Parathyroid adenoma (tissue), 2 donors: ENCODE data around the gene MTHFD2.
A peak's percentile ranks its signal among the peaks of the same experiment; 100 is the strongest.
"Not testable (repeated sequence)": the region's sequence is repeated elsewhere in the genome, so short reads cannot be mapped to it uniquely, and the experiment has no call there.

Experiments used
- H2AFZ ChIP-seq: fragments of 300-600 bp; sonication (generic); one replicate; pipeline ENCODE4 v1.7.0; 2017; ENCODE audit warnings: antibody characterized with exemption, mild to moderate bottlenecking
- H3K27ac ChIP-seq: fragments of 300-600 bp; sonication (generic); one replicate; pipeline ENCODE4 v1.7.0; 2017
- H3K27me3 ChIP-seq: fragments of 300-600 bp; sonication (generic); one replicate; pipeline ENCODE4 v1.7.0; 2017; ENCODE audit warnings: low read length; ENCODE audit not compliant: control insufficient read depth, insufficient read depth
- H3K36me3 ChIP-seq: fragments of 300-600 bp; sonication (generic); one replicate; pipeline ENCODE4 v1.7.0; 2017; ENCODE audit warnings: low read length; ENCODE audit not compliant: control insufficient read depth, insufficient read depth
- H3K4me1 ChIP-seq: fragments of 300-600 bp; sonication (generic); one replicate; pipeline ENCODE4 v1.7.0; 2017; ENCODE audit warnings: control low read depth
- H3K4me2 ChIP-seq: fragments of 300-600 bp; sonication (generic); one replicate; pipeline ENCODE4 v1.7.0; 2017; ENCODE audit warnings: low read length
- H3K4me3 ChIP-seq: fragments of 300-600 bp; sonication (generic); one replicate; pipeline ENCODE4 v1.7.0; 2017; ENCODE audit warnings: low read depth, low read length
- H3K79me2 ChIP-seq: fragments of 300-600 bp; sonication (generic); one replicate; pipeline ENCODE4 v1.7.0; 2017; ENCODE audit warnings: control low read depth
- H3K9ac ChIP-seq: fragments of 300-600 bp; sonication (generic); one replicate; pipeline ENCODE4 v1.7.0; 2017; ENCODE audit warnings: mild to moderate bottlenecking
- H3K9me3 ChIP-seq: fragments of 300-600 bp; sonication (generic); one replicate; pipeline ENCODE4 v1.7.0; 2017; ENCODE audit warnings: low read length; ENCODE audit not compliant: control insufficient read depth
- TF ChIP-seq, protein P1 (sequence below): fragments of 300-600 bp; sonication (generic); IDR thresholded peaks from one replicate; pipeline ENCODE4 v1.7.0; 2017; ENCODE audit warnings: antibody characterized with exemption, mild to moderate bottlenecking
- donor health status: primary hyperparathyroidism.

The MTHFD2 gene

GRCh38 chr2:74205596-74205995 is 7.2 kb downstream of the MTHFD2 start:
- H3K36me3 ChIP-seq: no peaks in the 10 kb centered on the region
- H3K27me3 ChIP-seq: no peaks in the 10 kb centered on the region
- no peaks in the 10 kb centered on the region for H3K9me3 ChIP-seq
- no peaks in the 10 kb centered on the region for H3K4me1 ChIP-seq
- no peak overlapping the region for H3K4me3 ChIP-seq
- H3K27ac ChIP-seq: no peak overlapping the region
- H3K79me2 ChIP-seq: no peaks in the 10 kb centered on the region
- H3K4me2 ChIP-seq: no peak overlapping the region
- no peak overlapping the region for H3K9ac ChIP-seq
- TF ChIP-seq, protein P1, sequence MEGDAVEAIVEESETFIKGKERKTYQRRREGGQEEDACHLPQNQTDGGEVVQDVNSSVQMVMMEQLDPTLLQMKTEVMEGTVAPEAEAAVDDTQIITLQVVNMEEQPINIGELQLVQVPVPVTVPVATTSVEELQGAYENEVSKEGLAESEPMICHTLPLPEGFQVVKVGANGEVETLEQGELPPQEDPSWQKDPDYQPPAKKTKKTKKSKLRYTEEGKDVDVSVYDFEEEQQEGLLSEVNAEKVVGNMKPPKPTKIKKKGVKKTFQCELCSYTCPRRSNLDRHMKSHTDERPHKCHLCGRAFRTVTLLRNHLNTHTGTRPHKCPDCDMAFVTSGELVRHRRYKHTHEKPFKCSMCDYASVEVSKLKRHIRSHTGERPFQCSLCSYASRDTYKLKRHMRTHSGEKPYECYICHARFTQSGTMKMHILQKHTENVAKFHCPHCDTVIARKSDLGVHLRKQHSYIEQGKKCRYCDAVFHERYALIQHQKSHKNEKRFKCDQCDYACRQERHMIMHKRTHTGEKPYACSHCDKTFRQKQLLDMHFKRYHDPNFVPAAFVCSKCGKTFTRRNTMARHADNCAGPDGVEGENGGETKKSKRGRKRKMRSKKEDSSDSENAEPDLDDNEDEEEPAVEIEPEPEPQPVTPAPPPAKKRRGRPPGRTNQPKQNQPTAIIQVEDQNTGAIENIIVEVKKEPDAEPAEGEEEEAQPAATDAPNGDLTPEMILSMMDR: no peak
- no peak overlapping the region for H2AFZ ChIP-seq

GRCh38 chr2:74206180-74206688 is 7.8 kb downstream of the MTHFD2 start:
- H3K36me3 ChIP-seq: no peaks in the 10 kb centered on the region
- H3K4me3 ChIP-seq: no peak overlapping the region
- H3K4me2 ChIP-seq: no peak overlapping the region
- no peak overlapping the region for H2AFZ ChIP-seq
- peak overlapping the region; percentile 25 for H3K27ac ChIP-seq
- no peak overlapping the region for H3K9ac ChIP-seq
- no peaks in the 10 kb centered on the region for H3K9me3 ChIP-seq
- TF ChIP-seq, protein P1: no peak
- H3K27me3 ChIP-seq: no peaks in the 10 kb centered on the region
- no peaks in the 10 kb centered on the region for H3K4me1 ChIP-seq
- no peaks in the 10 kb centered on the region for H3K79me2 ChIP-seq

DNA sequence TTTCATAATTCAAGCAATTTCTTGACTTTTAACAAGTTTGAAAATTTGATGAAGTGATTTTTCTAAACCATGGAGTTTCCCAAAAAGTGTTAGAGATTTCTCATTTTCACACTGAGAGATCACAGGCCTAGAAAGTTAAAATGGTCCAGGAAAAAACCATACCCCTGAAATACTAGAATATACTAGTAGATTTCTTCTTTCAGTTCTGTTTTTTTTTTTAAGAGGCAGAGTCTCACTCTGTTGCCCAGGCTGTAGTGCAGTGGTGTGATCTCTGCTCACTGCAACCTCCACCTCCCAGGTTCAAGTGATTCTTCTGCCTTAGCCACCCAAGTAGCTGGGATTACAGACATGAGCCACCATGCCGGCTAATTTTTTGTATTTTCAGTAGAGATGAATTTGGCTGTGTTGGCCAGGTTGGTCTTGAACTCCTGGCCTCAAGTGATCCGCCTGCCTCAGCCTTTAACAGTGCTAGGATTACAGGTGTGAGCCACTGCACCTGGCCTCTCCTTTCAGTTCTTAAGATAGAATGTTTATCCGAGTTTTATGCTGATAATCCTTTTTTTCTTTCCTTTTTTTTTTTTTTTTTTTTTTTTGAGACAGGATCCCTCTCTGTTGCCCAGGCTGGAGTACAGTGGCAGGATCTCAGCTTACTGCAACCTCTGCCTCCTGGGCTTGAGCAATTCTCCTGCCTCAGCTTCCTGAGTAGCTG is 14.4 kb downstream of the MTHFD2 start:
- H3K4me2 ChIP-seq: no peak overlapping the region
- no peaks in the 10 kb centered on the region for H3K79me2 ChIP-seq
- no peak overlapping the region for H3K4me3 ChIP-seq
- H3K27ac ChIP-seq: no peak overlapping the region
- TF ChIP-seq, protein P1: no peak
- H3K4me1 ChIP-seq: no peaks in the 10 kb centered on the region
- H3K27me3 ChIP-seq: no peaks in the 10 kb centered on the region
- no peaks in the 10 kb centered on the region for H3K36me3 ChIP-seq
- H3K9ac ChIP-seq: no peak overlapping the region
- H2AFZ ChIP-seq: no peak overlapping the region
- H3K9me3 ChIP-seq: no peaks in the 10 kb centered on the region

- H3K4me3 ChIP-seq, H3K9me3 ChIP-seq, H3K9ac ChIP-seq, H3K27me3 ChIP-seq, H3K36me3 ChIP-seq, H3K27ac ChIP-seq, H3K4me2 ChIP-seq, H3K79me2 ChIP-seq, H3K4me1 ChIP-seq, H2AFZ ChIP-seq: not testable (repeated sequence)
Observed at GRCh38 chr2:74215771-74216170, 17.4 kb downstream of the MTHFD2 start.

- Histone ChIP-seq H3K27me3 (no peaks in the 10 kb centered on the region), H3K4me3 (no peak overlapping the region), H3K4me1 (peaks cover 4% of the 10 kb centered on the region), H3K27ac (no peak overlapping the region), H3K9ac (no peak overlapping the region), H3K9me3 (no peaks in the 10 kb centered on the region), H3K4me2 (no peak overlapping the region), H3K79me2 (no peaks in the 10 kb centered on the region), H2AFZ (no peak overlapping the region), H3K36me3 (no peaks in the 10 kb centered on the region)
- TF ChIP-seq, protein P1: no peak
Observed at GRCh38 chr2:74216642-74217041, 18.2 kb downstream of the MTHFD2 start.
